Effector CD4-positive, alpha-beta T cell (primary cell): ENCODE measurements around the gene RPS27A.
"Not testable (repeated sequence)": the region's sequence is repeated elsewhere in the genome, so short reads cannot be mapped to it uniquely, and the experiment has no call there.

Experiments
- DNase-seq: peaks from one replicate; pipeline ENCODE4 v3.0.0-alpha.2; 2020
- total RNA-seq: gene quantifications from one replicate; lab custom pipeline; 2026; lab: John Stamatoyannopoulos, UW

Gene RPS27A
- total RNA-seq: 439 reads per million, percentile 97 among the genes with 10 or more reads in this experiment

- peak; percentile 93 for DNase-seq
These were observed at the start of gene RPS27A, which contains the start of gene CLHC1 for GRCh38 chr2:55232084-55232862. RPS27A (plus strand) TSS chr2:55232688; CDS start chr2:55232825, 137 bp downstream. CLHC1 (minus strand) TSS chr2:55232293; CDS start chr2:55222411, 9,882 bp downstream.

- DNase-seq: not testable (repeated sequence)
These were observed 45.7 kb upstream of the RPS27A start for GRCh38 chr2:55186837-55187236.

GRCh38 chr2:55191888-55192287, 40.6 kb upstream of the RPS27A start:
- DNase-seq: not testable (repeated sequence)

DNA sequence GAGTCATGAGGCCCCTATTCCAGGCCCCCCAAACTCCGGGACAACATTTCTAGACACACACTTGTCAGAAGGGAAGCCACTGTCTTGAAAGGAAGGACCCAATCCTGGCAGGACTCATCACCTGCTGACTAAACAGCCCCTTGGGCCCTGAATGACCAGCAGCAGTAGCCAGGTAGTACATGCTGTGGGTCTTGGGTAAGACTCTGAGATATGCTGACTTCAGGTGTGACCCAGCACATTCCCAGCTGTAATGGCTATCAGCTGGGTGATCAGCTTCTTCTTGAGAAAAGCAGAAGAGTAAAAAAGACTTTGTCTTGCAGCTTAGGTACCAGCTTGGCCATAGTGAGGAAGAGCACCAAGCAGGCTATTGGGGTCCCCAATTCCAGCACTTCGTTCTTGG, 36.0 kb upstream of the RPS27A start:
- no peak for DNase-seq

DNA sequence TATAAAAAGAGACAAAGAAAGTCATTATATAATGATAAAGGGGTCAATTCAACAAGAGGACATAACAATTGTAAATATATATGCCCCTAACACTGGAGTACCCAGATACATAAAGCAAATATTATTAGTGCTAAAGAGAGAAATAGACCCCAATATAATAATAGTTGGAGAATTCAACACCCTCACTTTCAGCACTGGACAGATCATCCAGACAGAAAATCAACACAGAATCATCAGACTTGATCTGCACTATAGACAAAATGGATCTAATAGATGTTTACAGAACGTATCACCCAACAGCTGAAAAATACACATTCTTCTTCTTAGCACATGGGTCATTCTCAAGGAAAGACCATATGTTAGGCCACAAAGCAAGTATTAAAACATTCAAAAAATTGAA, 32.1 kb upstream of the RPS27A start:
- no peak for DNase-seq

- DNase-seq: no peak
These were observed 28.0 kb upstream of the RPS27A start for GRCh38 chr2:55204536-55204935.

DNA sequence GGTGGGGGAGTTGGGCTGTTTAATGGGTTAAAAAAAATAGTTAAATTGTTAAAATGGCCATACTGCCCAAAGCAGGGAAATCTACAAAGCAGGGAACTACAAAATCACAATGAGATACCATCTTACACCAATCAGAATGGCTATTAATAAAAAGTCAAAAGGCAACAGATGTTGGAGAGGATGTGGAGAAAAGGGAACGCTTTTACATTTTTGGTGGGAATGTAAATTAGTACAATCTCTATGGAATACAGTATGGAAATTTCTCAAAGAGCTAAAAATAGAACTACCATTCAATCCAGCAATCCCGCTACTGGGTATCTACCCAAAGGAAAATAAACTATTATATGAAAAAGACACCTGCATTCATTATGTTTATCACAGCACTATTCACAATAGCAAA, 27.5 kb upstream of the RPS27A start:
- DNase-seq: no peak

GRCh38 chr2:55213822-55214221, 18.7 kb upstream of the RPS27A start:
- no peak for DNase-seq

DNA sequence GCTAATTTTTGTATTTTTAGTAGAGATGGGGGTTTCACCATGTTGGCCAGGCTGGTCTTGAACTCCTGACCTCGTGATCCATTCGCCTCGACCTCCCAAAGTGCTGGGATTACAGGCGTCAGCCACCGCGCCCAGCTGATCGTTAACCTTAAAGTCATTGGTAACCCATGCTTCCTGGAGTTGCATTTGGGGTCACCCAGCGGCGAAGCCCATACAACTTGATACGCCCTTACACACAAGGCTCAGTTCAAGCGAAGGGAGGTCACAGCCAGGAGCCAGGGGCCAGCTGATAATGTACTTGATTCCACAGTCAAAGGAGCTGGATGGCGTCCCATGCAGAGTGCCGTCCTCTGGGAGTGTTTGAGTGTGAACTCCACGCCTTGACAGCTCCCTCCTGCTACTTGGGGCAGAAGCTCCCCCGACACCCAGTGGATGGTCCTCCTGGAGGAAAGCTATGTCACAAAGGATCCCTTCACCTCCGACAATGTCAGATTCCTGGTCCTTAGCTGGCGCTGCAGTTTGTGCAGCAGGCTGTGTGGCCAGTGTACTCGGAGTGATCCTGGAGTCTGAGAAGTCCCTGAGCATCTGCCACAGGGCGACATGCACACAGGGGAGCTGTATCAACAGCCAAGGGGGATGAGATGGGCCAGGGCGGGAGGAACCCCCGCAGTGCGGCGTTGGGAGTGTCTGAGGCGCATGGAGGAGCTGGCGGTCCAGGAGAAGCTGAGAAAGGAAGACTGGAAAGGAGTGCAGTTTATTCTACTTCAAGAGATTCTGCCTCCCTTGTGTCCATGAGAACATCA, 8.3 kb upstream of the RPS27A start:
- DNase-seq: no peak

DNA sequence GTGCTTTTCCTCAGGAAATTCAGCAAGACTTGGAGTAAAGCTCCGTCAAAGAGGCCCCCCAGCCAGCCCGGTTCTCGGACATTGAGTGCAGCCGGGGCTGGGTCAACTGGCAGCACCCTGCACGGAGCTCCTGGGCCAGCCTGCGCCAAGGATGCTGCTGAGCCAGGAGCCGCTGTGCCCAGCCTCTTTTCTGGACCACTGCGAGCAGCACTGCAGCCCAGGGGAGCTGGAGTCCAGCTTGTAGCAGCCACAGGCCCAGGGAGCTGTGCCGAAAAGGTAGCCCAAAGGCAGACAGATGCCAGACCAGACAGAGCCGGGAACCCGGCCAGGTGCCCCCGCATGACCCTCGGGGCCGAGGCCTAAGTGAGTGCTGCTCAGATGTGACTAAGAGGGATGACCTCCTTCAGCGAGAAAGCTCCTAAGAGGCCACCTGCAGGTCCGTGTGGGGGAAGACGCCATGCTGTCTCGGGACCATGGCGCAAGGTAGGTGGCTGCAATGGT, 7.7 kb upstream of the RPS27A start:
- no peak for DNase-seq

DNA sequence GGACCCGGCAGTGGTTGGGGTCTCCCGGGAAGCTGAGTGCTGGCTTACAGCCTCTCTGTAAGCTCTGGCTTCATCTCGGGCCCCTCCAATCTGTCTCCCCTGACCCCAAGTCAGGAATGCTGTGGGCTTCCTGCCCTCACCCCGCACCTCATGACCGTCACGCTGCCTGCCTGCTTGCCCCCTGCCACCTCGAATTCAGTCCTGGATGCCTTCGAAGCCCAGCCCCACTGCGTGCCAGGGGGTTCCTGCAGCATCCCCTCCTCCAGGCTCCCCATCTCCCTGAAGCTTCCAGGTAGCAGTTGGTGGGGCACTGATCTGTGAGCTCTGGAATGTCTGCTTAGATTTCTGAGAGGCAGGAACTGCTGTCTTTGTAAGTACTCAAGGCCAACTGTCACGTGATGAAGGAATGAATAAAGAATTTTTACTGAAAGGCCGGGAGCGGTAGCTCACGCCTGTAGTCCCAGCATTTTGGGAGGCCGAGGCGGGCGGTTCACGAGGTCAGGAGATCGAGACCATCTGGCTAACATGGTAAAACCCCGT, 6.9 kb upstream of the RPS27A start:
- DNase-seq: no peak

DNA sequence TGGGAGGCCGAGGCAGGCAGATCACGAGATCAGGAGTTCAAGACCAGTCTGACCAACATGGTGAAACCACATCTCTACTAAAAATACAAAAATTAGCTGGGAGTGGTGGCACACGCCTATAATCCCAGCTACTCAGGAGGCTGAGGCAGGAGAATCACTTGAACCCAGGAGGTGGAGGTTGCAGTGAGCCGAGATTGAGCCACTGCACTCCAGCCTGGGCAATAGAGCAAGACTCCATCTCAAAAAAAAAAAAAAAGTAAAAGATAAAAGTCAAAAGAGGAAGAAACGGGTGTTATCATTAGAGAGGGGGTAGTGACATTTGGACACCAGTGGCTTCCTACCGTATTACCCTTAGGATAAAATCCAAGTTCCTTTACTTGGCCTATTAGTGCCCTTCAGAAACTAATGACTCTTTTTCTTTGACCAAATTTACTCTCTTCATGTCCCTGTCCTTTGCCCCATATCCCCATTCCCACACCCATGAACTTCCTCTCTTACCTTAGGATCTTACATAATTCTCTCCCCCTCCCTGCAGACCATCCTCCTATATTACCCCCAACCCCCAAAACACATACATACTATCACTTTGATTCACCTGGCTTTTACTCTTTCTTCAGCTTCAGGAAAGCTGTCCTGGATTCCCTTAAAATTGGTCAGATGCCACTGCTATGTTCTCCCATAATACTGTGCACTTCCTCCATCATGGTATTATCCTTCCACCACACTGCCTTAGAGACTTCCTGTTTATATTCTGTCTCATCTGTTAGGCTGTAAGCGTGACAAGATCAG, 4.9 kb upstream of the RPS27A start:
- not testable (repeated sequence) for DNase-seq

GRCh38 chr2:55228226-55228563, 4.3 kb upstream of the RPS27A start:
- no peak for DNase-seq

DNA sequence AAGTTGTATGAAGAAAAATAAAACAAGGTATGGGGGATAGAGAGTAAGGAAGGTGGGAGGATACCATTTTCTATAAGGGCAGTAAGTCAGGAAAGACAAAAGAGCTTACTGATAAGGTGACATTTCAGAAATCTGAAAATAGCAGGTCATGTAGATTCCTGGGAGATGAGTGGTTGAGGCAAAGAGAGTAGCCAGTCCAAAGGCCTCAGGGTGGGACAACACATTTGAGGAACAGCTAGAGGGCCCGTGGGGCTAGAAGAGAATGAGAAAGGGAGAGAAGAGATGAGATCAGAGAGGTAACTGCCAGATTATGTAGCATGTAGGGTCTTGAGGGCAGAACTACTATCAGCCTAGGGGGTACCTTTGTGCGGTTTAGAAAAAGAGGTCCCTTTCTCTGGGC, 3.3 kb upstream of the RPS27A start:
- no peak for DNase-seq

- DNase-seq: no peak
These were observed 1.9 kb upstream of the RPS27A start for GRCh38 chr2:55230551-55230950.

- no peak for DNase-seq
These were observed 873 bp upstream of the RPS27A start for GRCh38 chr2:55231546-55232083.

DNA sequence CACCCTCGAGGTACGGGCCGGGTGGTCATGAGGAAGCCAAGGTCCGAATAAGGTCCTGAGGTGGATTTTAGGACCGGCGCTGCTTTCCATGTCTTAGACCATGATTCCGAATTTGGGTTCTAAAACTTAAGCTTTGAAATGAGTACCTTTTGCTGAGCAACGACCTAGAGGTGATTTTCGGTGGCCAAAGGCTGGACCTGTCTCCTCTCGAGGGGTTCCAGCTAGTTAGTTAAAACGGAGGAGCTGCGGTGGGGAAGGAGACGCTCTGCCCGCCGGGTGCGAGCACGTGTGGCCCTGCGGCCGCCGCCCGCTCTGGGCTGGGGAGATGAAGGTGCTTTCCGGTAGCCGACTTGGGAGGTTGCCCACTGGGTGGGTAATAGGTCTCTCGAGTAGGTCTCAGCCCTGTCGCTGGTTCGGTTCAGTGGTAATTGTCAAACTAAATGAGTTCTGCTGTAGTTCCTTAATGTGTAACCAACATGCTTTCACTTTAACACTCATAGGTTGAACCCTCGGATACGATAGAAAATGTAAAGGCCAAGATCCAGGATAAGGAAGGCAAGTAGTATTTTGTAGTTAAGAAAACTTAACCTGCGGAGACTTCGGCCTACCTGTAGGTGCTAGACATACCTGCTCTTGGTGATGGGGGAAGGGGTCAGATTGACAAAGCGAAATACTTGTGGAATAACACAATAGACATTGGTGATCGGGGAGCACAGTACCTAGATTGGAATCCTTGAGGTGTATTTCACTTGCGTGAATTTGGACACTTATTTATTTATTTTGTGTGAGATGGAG, 572 bp downstream of the RPS27A start:
- peak; percentile 47 for DNase-seq

- DNase-seq: no peak
These were observed 1.1 kb downstream of the RPS27A start for GRCh38 chr2:55233658-55233940.

GRCh38 chr2:55235724-55236538, 3.4 kb downstream of the RPS27A start:
- DNase-seq: no peak

GRCh38 chr2:55236992-55237543, 4.6 kb downstream of the RPS27A start:
- DNase-seq: no peak
